Memory B cell (primary cell): ENCODE results near the gene ABCC9.

Experiments
- ATAC-seq: fragments of 150-1000 bp; cut with Tn5 transposase; 2 replicates; pipeline ENCODE4 v1.10.0; 2021; ENCODE audit warnings: low read depth, mild to moderate bottlenecking, moderate library complexity
- DNase-seq, 2 donors: peaks; one replicate each; pipeline ENCODE4 v3.0.0; 2022; ENCODE audit warnings: low spot score in 2 of 2
- H3K27ac Mint-ChIP-seq: one replicate; pipeline ENCODE4 v1.8.0; 2022; ENCODE audit warnings: mild to moderate bottlenecking, moderate library complexity, mixed read lengths
- H3K27me3 Mint-ChIP-seq: one replicate; pipeline ENCODE4 v1.8.0; 2022; ENCODE audit warnings: mixed read lengths
- H3K36me3 Mint-ChIP-seq: one replicate; pipeline ENCODE4 v1.8.0; 2022; ENCODE audit warnings: mild to moderate bottlenecking, mixed read lengths
- H3K4me1 Mint-ChIP-seq: one replicate; pipeline ENCODE4 v1.8.0; 2022; ENCODE audit warnings: mixed read lengths
- H3K4me3 Mint-ChIP-seq: one replicate; pipeline ENCODE4 v1.8.0; 2022; ENCODE audit warnings: mild to moderate bottlenecking, moderate library complexity, mixed read lengths
- H3K9me3 Mint-ChIP-seq: one replicate; pipeline ENCODE4 v1.8.0; 2022; ENCODE audit warnings: mixed read lengths

The ABCC9 gene

GRCh38 chr12:21940549-21941505, at the start of gene ABCC9:
Gene ABCC9 (minus strand): TSS chr12:21941426. CDS start chr12:21936674, 4,752 bp downstream.
- no peak for DNase-seq
- Mint-ChIP-seq H3K9me3 (peaks cover 4% of the 10 kb centered on the region), H3K27ac (no peak within 1 kb of the TSS), H3K4me3 (no peak within 1 kb of the TSS), H3K4me1 (peaks cover 3% of the 10 kb centered on the region), H3K27me3 (peaks cover 8% of the 10 kb centered on the region), H3K36me3 (no peaks in the 10 kb centered on the region)
- no peak for ATAC-seq

- H3K27ac Mint-ChIP-seq, result no peak overlapping the region
- no peaks in the 10 kb centered on the region for H3K9me3 Mint-ChIP-seq
- ATAC-seq (no peak), DNase-seq (no peak)
- H3K27me3 Mint-ChIP-seq, result peaks cover 8% of the 10 kb centered on the region
- no peaks in the 10 kb centered on the region for H3K4me1 Mint-ChIP-seq
- no peaks in the 10 kb centered on the region for H3K36me3 Mint-ChIP-seq
- H3K4me3 Mint-ChIP-seq, result no peak overlapping the region
Measured at GRCh38 chr12:21989819-21990412, 48.7 kb upstream of the ABCC9 start.

GRCh38 chr12:21988619-21989018, 47.4 kb upstream of the ABCC9 start:
- Mint-ChIP-seq H3K27ac (no peak overlapping the region), H3K9me3 (no peaks in the 10 kb centered on the region), H3K36me3 (no peaks in the 10 kb centered on the region), H3K4me3 (no peak overlapping the region), H3K4me1 (no peaks in the 10 kb centered on the region), H3K27me3 (peaks cover 8% of the 10 kb centered on the region)
- no peak for ATAC-seq
- DNase-seq, result no peak

- Mint-ChIP-seq H3K36me3 (no peaks in the 10 kb centered on the region), H3K9me3 (no peaks in the 10 kb centered on the region), H3K27me3 (peaks cover 8% of the 10 kb centered on the region), H3K4me3 (no peak overlapping the region), H3K4me1 (no peaks in the 10 kb centered on the region), H3K27ac (no peak overlapping the region)
- ATAC-seq, result no peak
- DNase-seq, result no peak
Measured at GRCh38 chr12:21987755-21988154, 46.5 kb upstream of the ABCC9 start.

- no peaks in the 10 kb centered on the region for H3K9me3 Mint-ChIP-seq
- no peak overlapping the region for H3K27ac Mint-ChIP-seq
- H3K36me3 Mint-ChIP-seq, result no peaks in the 10 kb centered on the region
- ATAC-seq (no peak), DNase-seq (no peak)
- peaks cover 9% of the 10 kb centered on the region for H3K27me3 Mint-ChIP-seq
- no peak overlapping the region for H3K4me3 Mint-ChIP-seq
- no peaks in the 10 kb centered on the region for H3K4me1 Mint-ChIP-seq
Measured at GRCh38 chr12:21985155-21985554, 43.9 kb upstream of the ABCC9 start.

- peaks cover 9% of the 10 kb centered on the region for H3K27me3 Mint-ChIP-seq
- no peak for ATAC-seq
- no peaks in the 10 kb centered on the region for H3K9me3 Mint-ChIP-seq
- no peak overlapping the region for H3K4me3 Mint-ChIP-seq
- no peak for DNase-seq
- no peak overlapping the region for H3K27ac Mint-ChIP-seq
- H3K4me1 Mint-ChIP-seq, result no peaks in the 10 kb centered on the region
- H3K36me3 Mint-ChIP-seq, result no peaks in the 10 kb centered on the region
Measured at GRCh38 chr12:21984375-21984774, 43.1 kb upstream of the ABCC9 start.

- H3K27me3 Mint-ChIP-seq, result peaks cover 9% of the 10 kb centered on the region
- no peaks in the 10 kb centered on the region for H3K9me3 Mint-ChIP-seq
- no peak overlapping the region for H3K27ac Mint-ChIP-seq
- H3K4me3 Mint-ChIP-seq, result no peak overlapping the region
- no peaks in the 10 kb centered on the region for H3K4me1 Mint-ChIP-seq
- ATAC-seq (no peak), DNase-seq (no peak)
- H3K36me3 Mint-ChIP-seq, result no peaks in the 10 kb centered on the region
Measured at GRCh38 chr12:21983095-21983494, 41.9 kb upstream of the ABCC9 start.

- H3K4me1 Mint-ChIP-seq, result no peaks in the 10 kb centered on the region
Measured at GRCh38 chr12:21980544-21980943, 39.3 kb upstream of the ABCC9 start.

GRCh38 chr12:21975293-21975692, 34.1 kb upstream of the ABCC9 start:
- Mint-ChIP-seq H3K4me3 (no peak overlapping the region), H3K27me3 (peaks cover 1% of the 10 kb centered on the region), H3K9me3 (no peaks in the 10 kb centered on the region), H3K36me3 (no peaks in the 10 kb centered on the region), H3K4me1 (no peaks in the 10 kb centered on the region), H3K27ac (no peak overlapping the region)
- DNase-seq (no peak), ATAC-seq (no peak)

More at GRCh38 chr12:21980544-21980943, 39.3 kb upstream of the ABCC9 start:
- no peak for DNase-seq
- no peak for ATAC-seq
- Mint-ChIP-seq H3K9me3 (no peaks in the 10 kb centered on the region), H3K36me3 (no peaks in the 10 kb centered on the region), H3K27me3 (peaks cover 1% of the 10 kb centered on the region), H3K4me3 (no peak overlapping the region), H3K27ac (no peak overlapping the region)

- no peaks in the 10 kb centered on the region for H3K4me1 Mint-ChIP-seq
- H3K27me3 Mint-ChIP-seq, result no peaks in the 10 kb centered on the region
- H3K36me3 Mint-ChIP-seq, result no peaks in the 10 kb centered on the region
- no peak overlapping the region for H3K27ac Mint-ChIP-seq
- ATAC-seq (no peak), DNase-seq (no peak)
- peaks cover 3% of the 10 kb centered on the region for H3K9me3 Mint-ChIP-seq
- H3K4me3 Mint-ChIP-seq, result no peak overlapping the region
Measured at GRCh38 chr12:21973221-21973620, 32.0 kb upstream of the ABCC9 start.

- DNase-seq, result no peak
- ATAC-seq, result no peak
- Mint-ChIP-seq H3K4me1 (no peaks in the 10 kb centered on the region), H3K36me3 (no peaks in the 10 kb centered on the region), H3K4me3 (no peak overlapping the region), H3K27me3 (no peaks in the 10 kb centered on the region), H3K9me3 (peaks cover 3% of the 10 kb centered on the region), H3K27ac (no peak overlapping the region)
Measured at GRCh38 chr12:21972055-21972454, 30.8 kb upstream of the ABCC9 start.

- no peak overlapping the region for H3K27ac Mint-ChIP-seq
- DNase-seq (no peak), ATAC-seq (no peak)
- no peaks in the 10 kb centered on the region for H3K36me3 Mint-ChIP-seq
- no peak overlapping the region for H3K4me3 Mint-ChIP-seq
- no peaks in the 10 kb centered on the region for H3K4me1 Mint-ChIP-seq
- no peaks in the 10 kb centered on the region for H3K27me3 Mint-ChIP-seq
- peaks cover 3% of the 10 kb centered on the region for H3K9me3 Mint-ChIP-seq
Measured at GRCh38 chr12:21971344-21971743, 30.1 kb upstream of the ABCC9 start.

GRCh38 chr12:21962821-21963220, 21.6 kb upstream of the ABCC9 start:
- no peak overlapping the region for H3K27ac Mint-ChIP-seq
- no peak for DNase-seq
- no peak for ATAC-seq
- H3K27me3 Mint-ChIP-seq, result peaks cover 3% of the 10 kb centered on the region
- no peak overlapping the region for H3K4me3 Mint-ChIP-seq
- H3K9me3 Mint-ChIP-seq, result peaks cover 3% of the 10 kb centered on the region
- H3K4me1 Mint-ChIP-seq, result no peaks in the 10 kb centered on the region
- no peaks in the 10 kb centered on the region for H3K36me3 Mint-ChIP-seq

GRCh38 chr12:21962236-21962635, 21.0 kb upstream of the ABCC9 start:
- no peak for ATAC-seq
- no peaks in the 10 kb centered on the region for H3K4me1 Mint-ChIP-seq

More at GRCh38 chr12:21962236-21962635, 21.0 kb upstream of the ABCC9 start:
- Mint-ChIP-seq H3K36me3 (no peaks in the 10 kb centered on the region), H3K4me3 (no peak overlapping the region), H3K9me3 (peaks cover 3% of the 10 kb centered on the region), H3K27me3 (peaks cover 3% of the 10 kb centered on the region), H3K27ac (no peak overlapping the region)
- no peak for DNase-seq
